HG03442 (cell line): ENCODE measurements around the gene BLOC1S4.
"Not testable (repeated sequence)": the region's sequence is repeated elsewhere in the genome, so short reads cannot be mapped to it uniquely, and the experiment has no call there.

Experiments used
- ATAC-seq: cut with Tn5 transposase; IDR thresholded peaks from one replicate; pipeline ENCODE4 v1.9.1; 2021; ENCODE audit warnings: mild to moderate bottlenecking, moderate library complexity; ENCODE audit not compliant: unreplicated experiment

The BLOC1S4 gene

GRCh38 chr4:6716958-6717655 lies 1.1 kb downstream of the BLOC1S4 start:
- ATAC-seq: no peak

DNA sequence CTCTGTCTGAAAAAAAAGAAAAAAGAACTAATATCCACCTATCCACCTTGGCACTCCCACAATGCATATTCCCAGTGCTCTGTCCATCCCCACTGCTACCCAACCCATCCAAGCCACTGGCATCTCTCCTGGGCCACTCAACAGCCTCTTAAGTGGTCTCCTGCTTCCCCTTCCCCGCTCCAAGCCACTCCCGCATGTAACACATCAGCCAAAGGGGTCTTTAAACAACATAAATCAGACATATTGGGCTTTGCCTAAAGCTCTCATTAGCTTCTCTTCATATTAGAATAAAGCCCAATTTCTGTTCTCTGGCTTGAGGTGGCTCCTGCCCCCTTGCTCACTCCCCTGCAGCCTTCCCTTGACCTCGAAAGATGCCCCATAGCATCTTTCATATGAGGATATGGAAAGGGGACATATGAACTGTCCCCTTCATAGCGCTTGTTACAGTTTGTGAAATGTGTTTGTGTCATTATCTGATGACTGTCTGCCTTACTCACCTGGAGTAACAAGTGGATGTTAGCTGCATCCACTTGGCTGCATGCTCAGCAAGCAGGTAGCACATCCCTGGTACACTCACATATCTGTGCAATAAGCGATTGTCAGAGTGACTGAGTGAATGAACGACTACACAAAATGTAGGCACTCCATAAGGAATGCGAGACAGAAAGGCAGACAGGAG lies 3.1 kb downstream of the BLOC1S4 start:
- no peak for ATAC-seq

DNA sequence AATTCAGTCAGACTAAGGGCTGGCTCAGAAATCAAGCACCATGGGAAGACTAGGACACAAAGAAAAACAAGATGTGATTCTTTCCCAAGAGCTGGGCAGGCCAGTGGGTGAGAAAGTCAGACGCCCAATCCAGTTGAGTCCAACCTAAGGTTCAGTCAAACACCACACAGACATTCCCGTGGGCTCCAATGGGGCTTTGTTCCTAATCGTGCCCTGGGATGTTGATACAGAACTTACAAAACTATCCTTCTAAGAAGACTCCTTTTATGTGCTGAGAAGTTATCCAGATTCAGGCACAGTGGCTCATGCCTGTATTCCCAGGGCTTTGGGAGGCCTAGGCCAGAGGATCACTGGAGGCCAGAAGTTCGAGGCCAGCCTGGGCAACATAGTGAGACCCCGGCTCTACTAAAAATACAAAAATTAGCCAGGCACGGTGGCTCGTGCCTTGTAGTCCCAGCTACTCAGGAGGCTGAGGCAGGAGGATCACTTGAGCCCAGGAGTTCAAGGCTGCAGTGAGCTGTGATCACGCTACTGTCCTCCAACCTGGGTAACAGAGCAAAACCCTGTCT lies 3.7 kb downstream of the BLOC1S4 start:
- ATAC-seq: no peak

GRCh38 chr4:6720202-6720699 lies 4.3 kb downstream of the BLOC1S4 start:
- ATAC-seq: no peak

- no peak for ATAC-seq
Observed at GRCh38 chr4:6721121-6721520, 5.1 kb downstream of the BLOC1S4 start.

DNA sequence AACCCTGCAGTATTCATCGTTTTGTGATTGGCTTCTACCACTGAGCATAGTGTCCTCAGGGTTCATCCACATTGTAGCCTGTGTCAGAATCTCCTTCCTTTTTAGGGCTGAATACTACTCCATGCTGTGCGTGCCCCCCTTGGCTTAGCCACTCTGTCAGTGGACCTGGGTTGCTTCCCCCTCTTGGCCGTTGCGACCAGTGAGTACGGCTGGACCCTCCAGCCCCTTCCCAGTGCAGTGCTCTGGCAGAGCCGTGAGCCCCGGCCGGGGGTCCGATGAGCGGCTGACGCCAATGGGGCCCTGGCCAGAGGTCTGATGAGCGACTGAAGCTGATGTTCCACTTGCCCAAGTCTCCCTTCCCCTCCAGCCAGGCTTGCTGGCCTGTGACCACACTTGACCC lies 6.9 kb downstream of the BLOC1S4 start:
- no peak for ATAC-seq

DNA sequence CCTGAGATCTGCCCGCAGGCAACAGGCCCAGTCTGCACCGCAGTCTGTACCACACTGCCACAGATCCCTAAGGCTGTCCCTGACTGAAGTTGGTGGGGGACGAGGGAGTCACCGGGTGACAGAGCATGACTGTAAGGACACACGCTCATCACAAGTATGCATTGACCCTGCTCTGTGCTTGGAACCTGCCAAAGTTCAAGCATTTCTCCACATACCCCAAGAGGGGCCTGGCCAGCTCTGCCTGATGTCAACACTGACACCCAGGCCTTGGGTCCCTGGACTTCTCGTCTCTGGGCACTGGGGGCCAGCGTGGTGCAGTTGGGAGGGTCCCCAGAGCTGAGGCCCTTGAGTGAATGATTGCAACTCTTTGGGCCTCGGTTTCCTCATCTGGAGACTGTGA lies 7.9 kb downstream of the BLOC1S4 start:
- no peak for ATAC-seq

- no peak for ATAC-seq
Observed at GRCh38 chr4:6724421-6725111, 8.6 kb downstream of the BLOC1S4 start.

- ATAC-seq: not testable (repeated sequence)
Observed at GRCh38 chr4:6725427-6725961, 9.5 kb downstream of the BLOC1S4 start.

DNA sequence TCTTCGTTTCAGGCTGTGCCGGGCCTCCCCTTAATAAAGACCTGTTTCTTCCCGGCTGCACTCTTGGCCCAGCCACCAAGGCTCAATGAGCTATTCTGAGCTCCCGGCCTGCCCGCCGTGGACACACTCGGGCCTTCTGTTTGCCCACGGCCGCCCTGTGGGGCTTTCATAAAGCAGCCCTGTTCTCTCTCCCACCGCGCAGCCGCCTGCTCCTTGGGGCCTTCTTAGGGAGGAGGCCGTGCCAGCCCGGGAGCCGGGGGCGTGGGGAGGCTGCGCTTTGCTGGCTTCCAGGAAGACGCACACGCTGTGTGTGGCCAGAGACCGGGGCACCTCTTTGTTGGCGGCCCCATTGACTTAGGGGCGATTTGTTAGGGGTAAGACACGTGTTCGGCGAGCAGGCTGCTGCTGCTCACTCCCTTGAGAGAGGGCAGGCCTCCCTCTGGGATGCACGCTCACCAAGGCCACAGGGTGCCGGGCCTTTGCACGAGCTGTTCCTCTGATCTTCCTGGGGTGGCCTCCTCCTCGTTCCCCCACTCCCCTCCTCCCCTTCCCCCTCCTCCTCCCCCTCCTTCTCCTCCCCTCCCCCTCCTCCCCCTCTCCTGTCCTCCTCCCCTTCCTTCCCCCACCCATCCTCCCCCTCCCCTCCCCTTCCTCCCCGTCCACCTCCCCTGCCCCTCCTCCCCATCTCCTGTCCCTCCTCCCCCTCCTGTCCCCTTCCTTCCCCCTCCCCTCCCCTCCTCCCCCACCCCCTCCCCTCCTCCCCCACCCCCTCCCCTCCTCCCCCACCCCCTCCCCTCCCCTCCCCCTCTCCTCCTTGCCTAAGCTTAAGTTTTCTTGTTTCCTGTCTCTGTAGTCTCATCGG lies 11.3 kb downstream of the BLOC1S4 start:
- ATAC-seq: no peak

DNA sequence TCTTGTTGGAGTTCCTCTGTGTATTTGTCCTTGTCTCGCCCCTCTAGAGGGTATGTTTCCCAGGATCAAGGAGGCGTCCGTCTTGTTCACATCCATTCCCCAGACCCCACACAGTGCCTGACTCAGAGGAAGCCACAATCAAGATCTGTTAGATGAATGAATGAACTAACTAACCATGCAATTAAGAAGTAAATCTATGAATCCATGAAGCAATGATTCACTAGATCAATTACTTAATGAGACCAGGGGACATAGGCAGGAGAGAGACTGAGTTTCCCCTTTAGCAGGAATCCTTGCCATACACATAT lies 11.9 kb downstream of the BLOC1S4 start:
- ATAC-seq: no peak

DNA sequence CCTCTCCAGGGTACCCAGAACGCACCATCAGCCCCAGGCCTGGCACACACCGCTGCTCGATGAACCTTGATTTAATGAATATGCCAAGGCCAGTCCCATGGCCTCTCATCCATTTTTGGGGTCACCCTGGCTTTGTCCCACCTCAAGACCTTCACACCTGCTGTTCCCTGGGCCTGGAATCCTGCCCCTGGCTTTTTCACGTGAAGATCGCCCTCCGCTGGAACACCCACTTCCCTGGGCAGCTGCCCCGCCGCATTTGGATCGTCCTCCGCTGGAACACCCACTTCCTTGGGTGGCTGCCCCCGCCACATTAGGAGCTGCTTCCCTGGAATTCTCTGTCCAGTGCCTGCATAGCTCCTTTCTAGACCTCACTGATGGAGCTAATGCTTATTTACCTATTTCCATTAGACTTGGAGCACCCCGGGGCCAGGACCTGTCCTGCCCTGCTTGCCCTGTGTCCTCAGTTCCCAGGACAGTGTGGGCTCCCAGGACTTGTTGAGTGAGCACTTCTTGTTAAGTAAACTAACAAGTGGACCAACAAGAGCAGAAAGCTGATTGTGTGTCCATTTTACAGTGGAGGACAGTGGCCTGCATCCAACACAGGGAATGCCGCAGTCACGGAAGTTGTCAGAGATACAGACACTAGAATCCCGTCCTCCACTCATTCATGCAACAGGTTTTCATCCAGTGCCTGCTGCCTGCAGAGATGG lies 12.5 kb downstream of the BLOC1S4 start:
- no peak for ATAC-seq

DNA sequence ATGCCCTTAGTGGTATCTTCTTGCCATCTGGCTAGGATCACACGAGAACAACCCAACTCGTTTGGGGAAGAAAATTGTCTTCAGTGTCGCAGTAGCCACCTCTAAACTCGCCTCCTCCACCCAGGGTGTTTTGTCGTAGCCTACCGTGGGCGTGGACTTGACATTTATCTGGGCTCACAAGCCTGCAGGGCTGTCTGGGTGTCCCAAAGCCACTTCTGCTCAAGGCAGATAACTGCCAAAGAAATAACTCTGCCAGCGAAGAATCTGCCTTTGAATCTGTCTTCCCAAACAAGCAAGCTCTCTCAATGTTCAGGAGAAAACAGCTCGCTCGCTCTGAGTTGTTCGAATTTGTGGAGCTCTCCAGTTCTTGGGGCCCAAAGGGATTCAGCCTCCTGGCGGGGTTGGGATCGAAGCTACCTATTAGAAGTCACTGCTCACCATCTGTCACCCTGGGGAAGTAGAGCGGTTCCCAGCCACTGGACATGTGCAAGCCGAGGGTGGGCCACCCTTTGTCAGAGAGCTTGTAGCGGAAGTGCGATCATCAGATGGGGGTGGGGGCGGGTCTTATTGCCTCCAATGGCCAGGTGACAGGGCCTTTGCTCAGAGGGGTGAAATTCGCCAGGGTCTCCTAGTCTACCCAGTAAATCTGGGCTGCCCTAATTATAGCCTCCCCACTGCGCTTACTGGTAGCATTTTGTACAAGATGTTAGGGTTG lies 14.8 kb downstream of the BLOC1S4 start:
- no peak for ATAC-seq

- ATAC-seq: no peak
Observed at GRCh38 chr4:6731318-6731675, 15.3 kb downstream of the BLOC1S4 start.

- ATAC-seq: no peak
Observed at GRCh38 chr4:6731780-6732179, 15.8 kb downstream of the BLOC1S4 start.

GRCh38 chr4:6732441-6733357 lies 16.7 kb downstream of the BLOC1S4 start:
- no peak for ATAC-seq

DNA sequence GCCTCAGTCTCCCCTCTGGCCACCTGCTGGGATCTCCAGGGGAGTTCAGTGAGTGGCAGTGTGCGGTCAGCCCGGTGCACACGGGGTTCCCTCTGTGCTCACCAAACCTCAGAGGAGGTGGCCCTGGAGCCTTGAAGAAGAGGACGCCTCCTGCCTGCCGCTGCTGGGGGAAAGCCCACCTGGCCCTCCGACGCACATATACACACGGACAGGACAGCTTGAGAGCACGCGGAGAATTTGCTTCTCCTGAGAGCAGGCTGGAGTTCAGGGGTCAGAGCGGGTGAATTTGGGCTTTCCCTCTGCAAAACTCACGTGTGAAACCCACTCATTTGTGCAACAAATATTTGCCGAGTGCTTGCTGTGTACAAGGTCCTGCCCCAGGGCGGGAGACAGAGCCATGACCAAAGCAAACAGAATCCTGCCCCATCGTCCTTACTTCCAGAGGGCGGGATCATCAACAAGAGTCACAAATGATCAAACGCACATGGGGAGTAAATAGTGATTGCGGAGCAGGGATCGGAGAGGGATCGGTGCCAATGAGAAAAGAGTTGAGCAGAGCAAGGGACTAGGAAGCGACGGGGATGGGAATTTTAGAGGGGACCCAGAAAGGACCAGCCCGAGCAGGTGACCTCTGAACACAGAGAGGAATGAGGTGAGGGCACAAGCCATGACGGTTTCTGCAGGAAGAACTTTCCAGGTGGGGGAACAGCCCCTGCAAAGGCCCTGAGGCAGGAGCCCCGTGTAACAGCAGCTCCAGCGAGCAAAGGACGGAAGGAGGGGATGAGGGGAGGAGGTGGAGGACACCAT lies 17.6 kb downstream of the BLOC1S4 start:
- ATAC-seq: no peak
